ENCODE results near the gene PGAM1.

- TF ChIP-seq POLR2A (IDR thresholded peaks at IDR 0.05; ENCODE audit: low read depth, low read length) (no peak), MXI1 (IDR thresholded peaks at IDR 0.05; ENCODE audit: borderline replicate concordance, low read depth, low read length) (no peak), CEBPB (IDR thresholded peaks at IDR 0.05; ENCODE audit: low read depth, low read length) (no peak), MAZ (IDR thresholded peaks at IDR 0.05; ENCODE audit: borderline replicate concordance, low read depth, low read length) (no peak)
- TF ChIP-seq, protein P1, sequence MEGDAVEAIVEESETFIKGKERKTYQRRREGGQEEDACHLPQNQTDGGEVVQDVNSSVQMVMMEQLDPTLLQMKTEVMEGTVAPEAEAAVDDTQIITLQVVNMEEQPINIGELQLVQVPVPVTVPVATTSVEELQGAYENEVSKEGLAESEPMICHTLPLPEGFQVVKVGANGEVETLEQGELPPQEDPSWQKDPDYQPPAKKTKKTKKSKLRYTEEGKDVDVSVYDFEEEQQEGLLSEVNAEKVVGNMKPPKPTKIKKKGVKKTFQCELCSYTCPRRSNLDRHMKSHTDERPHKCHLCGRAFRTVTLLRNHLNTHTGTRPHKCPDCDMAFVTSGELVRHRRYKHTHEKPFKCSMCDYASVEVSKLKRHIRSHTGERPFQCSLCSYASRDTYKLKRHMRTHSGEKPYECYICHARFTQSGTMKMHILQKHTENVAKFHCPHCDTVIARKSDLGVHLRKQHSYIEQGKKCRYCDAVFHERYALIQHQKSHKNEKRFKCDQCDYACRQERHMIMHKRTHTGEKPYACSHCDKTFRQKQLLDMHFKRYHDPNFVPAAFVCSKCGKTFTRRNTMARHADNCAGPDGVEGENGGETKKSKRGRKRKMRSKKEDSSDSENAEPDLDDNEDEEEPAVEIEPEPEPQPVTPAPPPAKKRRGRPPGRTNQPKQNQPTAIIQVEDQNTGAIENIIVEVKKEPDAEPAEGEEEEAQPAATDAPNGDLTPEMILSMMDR (conservative IDR thresholded peaks at IDR 0.05; ENCODE audit: low read depth, low read length): no peak
- TF ChIP-seq, protein P2, sequence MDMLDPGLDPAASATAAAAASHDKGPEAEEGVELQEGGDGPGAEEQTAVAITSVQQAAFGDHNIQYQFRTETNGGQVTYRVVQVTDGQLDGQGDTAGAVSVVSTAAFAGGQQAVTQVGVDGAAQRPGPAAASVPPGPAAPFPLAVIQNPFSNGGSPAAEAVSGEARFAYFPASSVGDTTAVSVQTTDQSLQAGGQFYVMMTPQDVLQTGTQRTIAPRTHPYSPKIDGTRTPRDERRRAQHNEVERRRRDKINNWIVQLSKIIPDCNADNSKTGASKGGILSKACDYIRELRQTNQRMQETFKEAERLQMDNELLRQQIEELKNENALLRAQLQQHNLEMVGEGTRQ (IDR thresholded peaks at IDR 0.05; ENCODE audit: low read depth, low read length): no peak
Measured at GRCh38 chr10:97434055-97434454, 8.1 kb downstream of the PGAM1 start.
